Karpas-422 (cell line): ENCODE results near the gene LSP1. TPM values are rescaled to one million over a fixed set of nuclear protein-coding genes. Genes with fewer than 3 reads are reported as not detected.
A peak's percentile ranks its signal among the peaks of the same experiment; 100 is the strongest.

ENCODE experiments used
- DNase-seq: peaks from one replicate; pipeline ENCODE4 v3.0.0-alpha.2; 2015
- H2AFZ ChIP-seq: fragments of 200-600 bp; sonication (generic); 2 replicates; pipeline ENCODE4 v1.6.1; 2014; ENCODE audit warnings: antibody characterized with exemption, low read length, mixed read lengths
- H3K27ac ChIP-seq: fragments of 200-600 bp; sonication (generic); 2 replicates; pipeline ENCODE4 v1.5.1; 2014; ENCODE audit warnings: mild to moderate bottlenecking, low read length, moderate library complexity
- H3K27me3 ChIP-seq: fragments of 200-600 bp; sonication (generic); 2 replicates; pipeline ENCODE4 v1.6.1; 2014; ENCODE audit warnings: low read length, mixed read lengths
- H3K36me3 ChIP-seq: fragments of 200-600 bp; sonication (generic); 2 replicates; pipeline ENCODE4 v1.6.1; 2014; ENCODE audit warnings: low read length, mixed read lengths; ENCODE audit not compliant: insufficient read depth
- H3K4me1 ChIP-seq: fragments of 200-600 bp; sonication (generic); 2 replicates; pipeline ENCODE4 v1.6.1; 2014; ENCODE audit warnings: mild to moderate bottlenecking, low read length, mixed read lengths
- H3K4me2 ChIP-seq: fragments of 200-600 bp; sonication (generic); 2 replicates; pipeline ENCODE4 v1.6.1; 2014; ENCODE audit warnings: low read length, low read depth, mild to moderate bottlenecking; ENCODE audit not compliant: poor library complexity, severe bottlenecking
- H3K4me3 ChIP-seq: fragments of 200-600 bp; sonication (generic); 2 replicates; pipeline ENCODE4 v1.5.1; 2014; ENCODE audit warnings: mild to moderate bottlenecking, antibody characterized with exemption, low read length, mixed read lengths
- H3K79me2 ChIP-seq: fragments of 200-600 bp; sonication (generic); 2 replicates; pipeline ENCODE4 v1.6.1; 2014; ENCODE audit warnings: mild to moderate bottlenecking, low read length, mixed read lengths
- H3K9ac ChIP-seq: fragments of 200-600 bp; sonication (generic); 2 replicates; pipeline ENCODE4 v1.6.0; 2014; ENCODE audit warnings: low read length
- H3K9me2 ChIP-seq: fragments of 200-600 bp; sonication (generic), shearing (Covaris generic); replicated peaks from 2 replicates; pipeline ENCODE4 v1.6.0; 2014; ENCODE audit warnings: mild to moderate bottlenecking, low read length, moderate library complexity; ENCODE audit not compliant: insufficient read depth
- H3K9me3 ChIP-seq: fragments of 300-700, 200-600 bp; sonication (generic); 2 replicates; pipeline ENCODE4 v1.6.1; 2014; ENCODE audit warnings: low read length, mixed read lengths
- H4K20me1 ChIP-seq: fragments of 200-600 bp; sonication (generic); 2 replicates; pipeline ENCODE4 v1.6.1; 2014; ENCODE audit warnings: mild to moderate bottlenecking, antibody characterized with exemption, low read length, low read depth; ENCODE audit not compliant: insufficient read depth
- total RNA-seq: library from RNA; depleted of rRNA; stranded (reverse); fragments of >200 nt; shearing (Covaris generic); gene quantifications from 2 replicates; pipeline ENCODE4 v1.2.3, GENCODE V29; 2014; ENCODE audit warnings: low replicate concordance

The LSP1 gene
- total RNA-seq, 1 experiment from 2014 or later = 46.9 TPM

GRCh38 chr11:1821562-1821961 lies 31.3 kb upstream of the LSP1 start:
- no peaks in the 10 kb centered on the region for H3K9me3 ChIP-seq
- DNase-seq = no peak
- no peak overlapping the region for H3K4me3 ChIP-seq
- H4K20me1 ChIP-seq = no peaks in the 10 kb centered on the region
- H3K4me2 ChIP-seq = no peak overlapping the region
- no peaks in the 10 kb centered on the region for H3K36me3 ChIP-seq
- no peaks in the 10 kb centered on the region for H3K4me1 ChIP-seq
- H3K9me2 ChIP-seq = no peaks in the 10 kb centered on the region
- H3K79me2 ChIP-seq = no peaks in the 10 kb centered on the region
- no peak overlapping the region for H2AFZ ChIP-seq
- no peak overlapping the region for H3K9ac ChIP-seq
- H3K27ac ChIP-seq = no peak overlapping the region
- H3K27me3 ChIP-seq = no peaks in the 10 kb centered on the region; the same call in 1 of the 2 replicates

GRCh38 chr11:1822648-1823375 lies 30.1 kb upstream of the LSP1 start:
- Histone ChIP-seq H3K9me2 (no peaks in the 10 kb centered on the region), H2AFZ (no peak overlapping the region), H4K20me1 (no peaks in the 10 kb centered on the region), H3K27ac (no peak overlapping the region), H3K36me3 (no peaks in the 10 kb centered on the region), H3K9me3 (no peaks in the 10 kb centered on the region), H3K4me3 (no peak overlapping the region), H3K79me2 (no peaks in the 10 kb centered on the region), H3K4me1 (no peaks in the 10 kb centered on the region), H3K4me2 (no peak overlapping the region), H3K27me3 (no peaks in the 10 kb centered on the region), H3K9ac (no peak overlapping the region)
- DNase-seq = no peak

GRCh38 chr11:1823376-1824220 lies 29.3 kb upstream of the LSP1 start:
- Histone ChIP-seq H4K20me1 (0 out of 2 replicates have a peak, but pooled peaks cover under 1% of the 10 kb centered on the region), H3K27me3 (no peaks in the 10 kb centered on the region), H3K9ac (no peak overlapping the region), H3K79me2 (no peaks in the 10 kb centered on the region), H3K9me2 (no peaks in the 10 kb centered on the region), H3K36me3 (no peaks in the 10 kb centered on the region), H3K4me3 (no peak overlapping the region), H3K4me1 (no peaks in the 10 kb centered on the region), H3K27ac (no peak overlapping the region), H3K9me3 (no peaks in the 10 kb centered on the region), H2AFZ (no peak overlapping the region), H3K4me2 (no peak overlapping the region)
- peak; percentile 19 for DNase-seq

- Histone ChIP-seq H3K36me3 (no peaks in the 10 kb centered on the region), H4K20me1 (0 out of 2 replicates have a peak, but pooled peaks cover 3% of the 10 kb centered on the region), H3K4me2 (no peak overlapping the region), H3K4me1 (no peaks in the 10 kb centered on the region), H3K27ac (no peak overlapping the region), H2AFZ (no peak overlapping the region), H3K27me3 (no peaks in the 10 kb centered on the region), H3K9me2 (no peaks in the 10 kb centered on the region), H3K9ac (no peak overlapping the region), H3K9me3 (no peaks in the 10 kb centered on the region), H3K4me3 (no peak overlapping the region), H3K79me2 (no peaks in the 10 kb centered on the region)
- DNase-seq = peak; percentile 29
Measured at GRCh38 chr11:1824221-1825038, 28.5 kb upstream of the LSP1 start.

GRCh38 chr11:1825039-1825740 lies 27.7 kb upstream of the LSP1 start:
- Histone ChIP-seq H3K4me2 (no peak overlapping the region), H3K27me3 (no peaks in the 10 kb centered on the region)
- peak; percentile 81 for DNase-seq

GRCh38 chr11:1825785-1826451 lies 27.0 kb upstream of the LSP1 start:
- Histone ChIP-seq H3K4me1 (no peaks in the 10 kb centered on the region), H3K36me3 (no peaks in the 10 kb centered on the region), H3K9ac (no peak overlapping the region), H3K4me3 (no peak overlapping the region), H3K9me3 (no peaks in the 10 kb centered on the region), H3K9me2 (no peaks in the 10 kb centered on the region), H3K27ac (no peak overlapping the region), H3K4me2 (no peak overlapping the region), H2AFZ (no peak overlapping the region), H4K20me1 (0 out of 2 replicates have a peak, but pooled peaks cover 3% of the 10 kb centered on the region), H3K27me3 (no peaks in the 10 kb centered on the region), H3K79me2 (no peaks in the 10 kb centered on the region)
- DNase-seq = peak; percentile 36

More at GRCh38 chr11:1825039-1825740, 27.7 kb upstream of the LSP1 start:
- Histone ChIP-seq H3K9ac (no peak overlapping the region), H4K20me1 (0 out of 2 replicates have a peak, but pooled peaks cover 3% of the 10 kb centered on the region), H3K4me3 (no peak overlapping the region), H2AFZ (no peak overlapping the region), H3K9me3 (no peaks in the 10 kb centered on the region), H3K79me2 (no peaks in the 10 kb centered on the region), H3K36me3 (no peaks in the 10 kb centered on the region), H3K9me2 (no peaks in the 10 kb centered on the region), H3K27ac (no peak overlapping the region), H3K4me1 (no peaks in the 10 kb centered on the region)

GRCh38 chr11:1826552-1827094 lies 26.3 kb upstream of the LSP1 start:
- Histone ChIP-seq H3K4me2 (no peak overlapping the region), H3K4me1 (no peaks in the 10 kb centered on the region), H3K4me3 (no peak overlapping the region), H4K20me1 (0 out of 2 replicates have a peak, but pooled peaks cover 3% of the 10 kb centered on the region), H3K27ac (no peak overlapping the region), H3K27me3 (no peaks in the 10 kb centered on the region), H3K9ac (no peak overlapping the region), H2AFZ (no peak overlapping the region), H3K36me3 (no peaks in the 10 kb centered on the region), H3K79me2 (no peaks in the 10 kb centered on the region), H3K9me3 (no peaks in the 10 kb centered on the region), H3K9me2 (no peaks in the 10 kb centered on the region)
- peak; percentile 48 for DNase-seq
